GM18508 (cell line): ENCODE measurements around the gene ST3GAL6.

Source experiments
- ATAC-seq: cut with Tn5 transposase; IDR thresholded peaks from one replicate; pipeline ENCODE4 v1.9.1; 2021; ENCODE audit warnings: moderate number of reproducible peaks; ENCODE audit not compliant: insufficient read depth, unreplicated experiment

ST3GAL6 gene

GRCh38 chr3:98763076-98763475 is at the start of gene ST3GAL6:
Gene ST3GAL6 (plus strand): TSS chr3:98763340. CDS start chr3:98768441, 5,101 bp downstream.
- no peak for ATAC-seq

GRCh38 chr3:98713984-98714383 is 49.2 kb upstream of the ST3GAL6 start:
- no peak for ATAC-seq

- ATAC-seq = no peak
Observed at GRCh38 chr3:98717584-98717983, 45.6 kb upstream of the ST3GAL6 start.

- no peak for ATAC-seq
Observed at GRCh38 chr3:98718730-98719129, 44.4 kb upstream of the ST3GAL6 start.

GRCh38 chr3:98721776-98722175 is 41.4 kb upstream of the ST3GAL6 start:
- ATAC-seq = no peak

- no peak for ATAC-seq
Observed at GRCh38 chr3:98722389-98722788, 40.8 kb upstream of the ST3GAL6 start.

- ATAC-seq = no peak
Observed at GRCh38 chr3:98725352-98725751, 37.8 kb upstream of the ST3GAL6 start.

GRCh38 chr3:98726084-98726483 is 37.1 kb upstream of the ST3GAL6 start:
- ATAC-seq = no peak

GRCh38 chr3:98727638-98728037 is 35.5 kb upstream of the ST3GAL6 start:
- ATAC-seq = no peak

- no peak for ATAC-seq
Observed at GRCh38 chr3:98728672-98729071, 34.5 kb upstream of the ST3GAL6 start.

GRCh38 chr3:98730338-98730737 is 32.8 kb upstream of the ST3GAL6 start:
- peak; percentile 36 for ATAC-seq

GRCh38 chr3:98730886-98731537 is 32.1 kb upstream of the ST3GAL6 start:
- no peak for ATAC-seq

- ATAC-seq = no peak
Observed at GRCh38 chr3:98731720-98732285, 31.3 kb upstream of the ST3GAL6 start.

- ATAC-seq = no peak
Observed at GRCh38 chr3:98732286-98733052, 30.7 kb upstream of the ST3GAL6 start.

- ATAC-seq = no peak
Observed at GRCh38 chr3:98733053-98733811, 29.9 kb upstream of the ST3GAL6 start.

- peak; percentile 34 for ATAC-seq
Observed at GRCh38 chr3:98733812-98734281, 29.3 kb upstream of the ST3GAL6 start.

- ATAC-seq = no peak
Observed at GRCh38 chr3:98734306-98734705, 28.8 kb upstream of the ST3GAL6 start.

GRCh38 chr3:98734735-98735134 is 28.4 kb upstream of the ST3GAL6 start:
- ATAC-seq = no peak

GRCh38 chr3:98735296-98735695 is 27.8 kb upstream of the ST3GAL6 start:
- ATAC-seq = no peak

GRCh38 chr3:98735761-98736269 is 27.3 kb upstream of the ST3GAL6 start:
- no peak for ATAC-seq
